Measurements from ENCODE around the gene SEMA4G. TPM values are rescaled to one million over a fixed set of nuclear protein-coding genes. Genes with fewer than 3 reads are reported as not detected.

Gene SEMA4G
- total and polyA plus RNA-seq, 2 of the 8 experiments (the other 6 are each of a cell fraction or from before 2014, with no cell fraction given): 7.1 to 18.2 TPM

GRCh38 chr10:100980711-100981110 lies 11.4 kb downstream of the SEMA4G start:
- no peak overlapping the region for H3K27ac ChIP-seq (ENCODE audit: low read depth, low read length)
- H2BK12ac ChIP-seq (ENCODE audit: low read depth, low read length): no peak overlapping the region
- ChIA-PET CTCF (ENCODE audit: partially characterized antibody) (interaction anchor here (0.8 to 2.8 kb wide), 7 partner anchors 10 to 34 kb away, joined by 3 to 15 read pairs (median 5); no protein-coding TSS in a partner anchor), POLR2A (ENCODE audit: partially characterized antibody) (interaction anchor here (1.9 kb wide), 1 partner anchor 13 kb away, joined by 6 read pairs; no protein-coding TSS in a partner anchor)
- H3K18ac ChIP-seq (ENCODE audit: extremely low read depth, low read length): no peak overlapping the region
- no peak overlapping the region for H2BK5ac ChIP-seq (ENCODE audit: low read depth, low read length)
- H3K4me1 ChIP-seq (replicated peaks in 1 of 4; ENCODE audit: control insufficient read depth in 3 of 4, insufficient read depth in 4 of 4, low read length in 3 of 4): no peaks in the 10 kb centered on the region; a peak in 1 of 7 replicates
- H3K4me2 ChIP-seq (ENCODE audit: insufficient read depth in 1 of 2, low read depth in 2 of 2, low read length in 2 of 2): no peak overlapping the region
- H3K79me1 ChIP-seq (ENCODE audit: low read depth, low read length): no peaks in the 10 kb centered on the region
- no peak overlapping the region for H3K9ac ChIP-seq (replicated peaks in 1 of 4; ENCODE audit: extremely low read depth in 1 of 4, low read depth in 3 of 4, low read length in 3 of 4)
- no peaks in the 10 kb centered on the region for H3K27me3 ChIP-seq (replicated peaks in 1 of 4; ENCODE audit: control insufficient read depth in 3 of 4, extremely low read depth in 1 of 4, insufficient read depth in 3 of 4, low read length in 3 of 4)
- H2AFZ ChIP-seq (ENCODE audit: low read length): no peak overlapping the region
- peaks cover 0 to 14% of the 10 kb centered on the region in 2 experiments for H4K20me1 ChIP-seq (replicated peaks in 1 of 2; ENCODE audit: control insufficient read depth in 1 of 2, insufficient read depth in 2 of 2, low read length in 2 of 2)
- H3K4ac ChIP-seq (replicated peaks; ENCODE audit: insufficient read length, low read depth, low read length): no peak overlapping the region
- no peaks in the 10 kb centered on the region for H3K79me2 ChIP-seq (ENCODE audit: control insufficient read depth in 1 of 2, insufficient read depth in 2 of 2, low read length in 2 of 2)
- no peak overlapping the region for H2AK5ac ChIP-seq (ENCODE audit: low read depth, low read length)
- H2BK15ac ChIP-seq (ENCODE audit: low read length): no peak overlapping the region
- no peak overlapping the region for H3K56ac ChIP-seq (replicated peaks; ENCODE audit: insufficient read length, low read depth, low read length)
- no peaks in the 10 kb centered on the region for H3K9me3 ChIP-seq (ENCODE audit: insufficient read depth in 2 of 2, low read depth in 1 of 2, low read length in 1 of 2)
- 97% methylated on average over 7 of the region's 7 CpGs; no CpG with 5 or more reads in 1 of the 2 experiments for WGBS, 2 experiments (ENCODE audit: extremely low coverage in 1 of 2, insufficient coverage in 1 of 2, insufficient read length in 1 of 2, insufficient replicate concordance in 2 of 2, low coverage in 1 of 2, low lambda C conversion rate in 2 of 2, missing lambda C conversion rate in 1 of 2)
- H3K36me3 ChIP-seq (ENCODE audit: control insufficient read depth in 2 of 4, insufficient read depth in 4 of 4, low read length in 3 of 4): peaks cover 0 to 19% (median 5%) of the 10 kb centered on the region in 4 experiments; a peak in 4 of 8 replicates
- H3K23me2 ChIP-seq (ENCODE audit: low read depth, low read length): no peaks in the 10 kb centered on the region
- H2BK20ac ChIP-seq (ENCODE audit: low read length): no peak overlapping the region
- H3K14ac ChIP-seq (ENCODE audit: insufficient read length): no peak overlapping the region
- no peak overlapping the region for H3K4me3 ChIP-seq (ENCODE audit: extremely low read depth in 1 of 4, insufficient read depth in 2 of 4, low read depth in 3 of 4, low read length in 4 of 4)
- DNase-seq (ENCODE audit: low read depth in 1 of 2, low spot score in 2 of 2) (peak in 1 of 2 experiments; percentile 22), FAIRE-seq (no peak)
- no peak overlapping the region for H3K23ac ChIP-seq (ENCODE audit: insufficient read length)
- H4K5ac ChIP-seq (ENCODE audit: insufficient read length, low read depth, low read length): no peak overlapping the region
- H4K91ac ChIP-seq (replicated peaks; ENCODE audit: insufficient read length, low read length): no peak overlapping the region
- H2BK120ac ChIP-seq (replicated peaks; ENCODE audit: low read depth, low read length): no peak overlapping the region
- no peak overlapping the region for H4K8ac ChIP-seq (ENCODE audit: extremely low read depth, insufficient read depth, low read length)
- TF ChIP-seq CTBP2 (IDR thresholded peaks at IDR 0.05; ENCODE audit: borderline replicate concordance, insufficient read depth, insufficient read length, low read length) (no peak), CHD1 (IDR thresholded peaks at IDR 0.05; ENCODE audit: low read depth, low read length) (no peak), SP2 (IDR thresholded peaks at IDR 0.05; ENCODE audit: low read length) (no peak), TBP (IDR thresholded peaks at IDR 0.05; ENCODE audit: low read depth, low read length) (no peak), POLR2AphosphoS5 (IDR thresholded peaks at IDR 0.05; ENCODE audit: low read depth, low read length) (no peak), HDAC2 (IDR thresholded peaks at IDR 0.05; ENCODE audit: borderline replicate concordance in 1 of 2, low read depth in 2 of 2, low read length in 2 of 2) (no peak), USF2 (IDR thresholded peaks at IDR 0.05; ENCODE audit: low read length) (no peak), SIN3A (conservative IDR thresholded peaks at IDR 0.05 in 1 of 2, IDR thresholded peaks at IDR 0.05 in 1 of 2; ENCODE audit: low read depth in 1 of 2, low read length in 2 of 2) (no peak), RNF2 (IDR thresholded peaks at IDR 0.05; ENCODE audit: borderline replicate concordance, low read depth, low read length, missing control alignments, poor library complexity, severe bottlenecking) (no peak), GTF2F1 (IDR thresholded peaks at IDR 0.05; ENCODE audit: borderline replicate concordance, low read depth, low read length) (no peak), KDM1A (IDR thresholded peaks at IDR 0.05; ENCODE audit: borderline replicate concordance, low read length) (no peak), BACH1 (IDR thresholded peaks at IDR 0.05; ENCODE audit: low read length) (no peak)

Data from H1 (cell line).